NCI-H345 treated with DMSO at 0.1 percent for 48 hours (cell line): ENCODE results near the gene RBM6.
"Not testable (repeated sequence)": the region's sequence is repeated elsewhere in the genome, so short reads cannot be mapped to it uniquely, and the experiment has no call there.

Source experiments
- DNase-seq: peaks from one replicate; lab custom pipeline; 2025; ENCODE audit not compliant: unreplicated experiment; lab: John Stamatoyannopoulos, UW

RBM6 gene

DNA sequence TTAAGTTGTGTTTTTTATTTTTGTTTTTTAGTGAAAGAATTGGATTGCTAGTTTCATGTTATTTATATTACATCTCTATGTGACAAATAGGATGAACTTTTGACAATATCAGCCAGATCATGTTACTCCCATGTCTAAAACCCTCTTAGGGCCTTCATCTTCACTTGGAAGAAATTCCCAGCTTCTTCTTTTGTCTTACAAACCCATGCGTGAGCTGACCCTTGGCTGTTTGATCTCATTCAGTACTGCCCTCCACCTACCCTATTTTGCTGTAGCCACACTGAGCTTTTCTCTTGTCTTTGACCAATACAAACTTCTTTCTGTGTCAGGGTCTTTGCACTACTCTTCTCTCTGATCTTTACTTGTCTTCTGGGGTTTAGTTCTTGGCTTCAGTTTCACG lies 37.0 kb downstream of the RBM6 start:
- DNase-seq = no peak

DNA sequence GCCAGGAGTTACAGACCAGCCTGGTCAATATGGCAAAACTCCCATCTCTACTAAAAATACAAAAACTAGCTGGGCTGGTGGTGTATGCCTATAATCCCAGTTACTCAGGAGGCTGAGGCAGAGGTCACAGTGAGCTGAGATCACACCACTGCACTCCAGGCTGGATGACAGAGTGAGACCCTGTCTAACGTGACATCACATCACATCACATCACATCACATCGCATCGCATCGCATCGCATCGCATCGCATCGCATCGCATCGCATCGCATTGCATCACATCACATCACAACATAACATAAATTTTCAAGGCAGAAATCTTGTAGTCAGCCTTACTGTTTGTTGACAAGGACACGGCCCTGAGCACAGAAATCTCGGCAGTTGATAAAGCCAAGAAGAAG lies 44.4 kb downstream of the RBM6 start:
- DNase-seq = no peak

DNA sequence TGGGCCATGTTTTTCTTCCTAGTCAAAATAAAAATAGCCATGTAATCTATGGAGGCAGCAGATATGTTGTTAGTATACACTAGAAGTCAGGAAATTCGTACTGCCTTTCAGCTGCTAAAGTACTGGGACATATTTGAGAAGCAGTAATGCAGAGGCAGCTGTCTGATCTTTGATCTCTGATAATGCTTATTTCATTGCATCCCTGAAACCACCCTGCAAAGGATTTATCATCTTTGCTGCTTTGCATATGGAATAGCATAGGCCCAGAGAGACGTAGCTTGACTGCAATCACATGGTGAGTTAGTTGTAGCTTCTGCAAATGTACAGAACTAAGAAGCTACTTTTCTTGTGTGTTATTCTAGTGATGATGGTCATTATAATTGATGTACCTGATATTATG lies 52.4 kb downstream of the RBM6 start:
- no peak for DNase-seq

DNA sequence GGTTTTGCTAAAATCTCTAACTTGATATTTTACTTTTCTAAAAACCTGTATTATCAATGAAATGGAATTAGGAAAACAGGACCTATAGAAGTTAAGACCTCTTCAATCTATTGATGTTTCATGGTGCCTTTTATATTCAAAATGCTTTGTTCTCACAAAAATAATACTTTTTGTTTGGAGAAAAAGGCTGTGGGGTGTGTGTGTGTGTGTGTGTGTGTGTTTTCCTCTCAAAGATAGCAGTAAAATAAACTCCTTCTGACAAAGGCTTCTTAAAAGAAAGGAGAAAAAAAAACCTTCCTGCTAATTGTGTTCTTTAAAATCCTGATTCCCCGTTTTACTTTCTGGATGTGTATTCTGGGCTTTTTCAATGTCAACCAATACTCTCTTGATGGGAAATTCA lies 54.5 kb downstream of the RBM6 start:
- DNase-seq = no peak

- no peak for DNase-seq
Measured at GRCh38 chr3:49996016-49996415, 56.1 kb downstream of the RBM6 start.

- no peak for DNase-seq
Measured at GRCh38 chr3:49997862-49998261, 57.9 kb downstream of the RBM6 start.

DNA sequence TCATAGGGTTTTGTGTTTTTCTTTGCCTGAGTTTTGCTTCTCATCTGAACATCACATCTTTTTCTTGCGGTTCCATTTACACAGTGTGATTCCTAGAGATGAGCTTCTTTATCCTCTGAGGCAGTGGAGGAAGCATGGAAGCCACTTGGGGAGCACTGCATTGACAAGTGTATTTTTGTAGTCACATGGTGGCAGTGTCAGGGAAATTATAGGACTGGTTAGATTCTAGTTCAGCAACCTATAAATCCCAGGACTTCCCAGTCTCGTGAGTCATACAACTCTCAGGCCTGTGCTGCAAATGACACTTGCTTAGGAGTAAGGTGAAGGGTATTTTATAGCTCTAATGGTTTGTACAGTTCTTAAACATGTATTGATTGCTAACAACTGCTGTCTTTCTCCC lies 58.4 kb downstream of the RBM6 start:
- no peak for DNase-seq

GRCh38 chr3:50001511-50001910 lies 61.6 kb downstream of the RBM6 start:
- no peak for DNase-seq

GRCh38 chr3:50003216-50003615 lies 63.3 kb downstream of the RBM6 start:
- no peak for DNase-seq

- no peak for DNase-seq
Measured at GRCh38 chr3:50003824-50004223, 63.9 kb downstream of the RBM6 start.

GRCh38 chr3:50008931-50009330 lies 69.0 kb downstream of the RBM6 start:
- no peak for DNase-seq

DNA sequence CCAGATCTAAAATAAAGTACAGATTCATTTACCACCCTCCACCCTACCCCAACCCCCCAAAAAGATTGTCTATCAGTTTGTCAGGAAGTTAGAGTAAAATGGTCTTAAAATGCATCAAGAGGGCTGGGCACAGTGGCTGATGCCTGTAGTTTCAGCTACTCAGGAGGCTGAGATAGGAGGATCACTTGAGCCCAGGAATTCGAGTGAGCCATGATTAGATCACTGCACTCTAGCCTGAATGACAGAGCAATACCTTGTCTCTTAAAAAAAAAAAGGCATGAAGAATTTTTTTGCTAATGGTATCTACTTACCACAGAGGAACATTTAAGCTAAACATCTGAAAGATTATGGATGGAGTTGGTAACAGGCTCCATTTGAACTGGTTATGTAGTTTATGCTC lies 71.0 kb downstream of the RBM6 start:
- DNase-seq = no peak

DNA sequence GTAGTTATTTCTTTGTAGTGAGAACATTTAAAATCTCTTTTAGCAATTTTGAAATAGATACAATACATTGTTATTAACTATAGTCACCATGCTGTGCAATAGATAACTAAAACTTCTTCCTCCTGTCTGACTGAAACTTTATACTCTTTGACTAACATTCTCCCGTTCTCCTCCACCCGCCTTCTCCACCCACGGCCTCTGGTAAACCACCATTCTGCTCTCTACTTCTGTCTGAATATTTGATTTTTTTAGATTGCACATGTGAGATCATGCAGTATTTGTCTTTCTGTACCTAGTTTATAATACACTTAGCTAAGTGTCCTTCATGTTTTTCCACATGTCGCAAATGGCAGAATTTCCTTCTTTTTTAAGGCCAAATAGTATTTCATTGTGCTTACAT lies 76.0 kb downstream of the RBM6 start:
- no peak for DNase-seq

- DNase-seq = no peak
Measured at GRCh38 chr3:50028346-50028745, 88.4 kb downstream of the RBM6 start.

- DNase-seq = not testable (repeated sequence)
Measured at GRCh38 chr3:50031201-50031600, 91.3 kb downstream of the RBM6 start.

DNA sequence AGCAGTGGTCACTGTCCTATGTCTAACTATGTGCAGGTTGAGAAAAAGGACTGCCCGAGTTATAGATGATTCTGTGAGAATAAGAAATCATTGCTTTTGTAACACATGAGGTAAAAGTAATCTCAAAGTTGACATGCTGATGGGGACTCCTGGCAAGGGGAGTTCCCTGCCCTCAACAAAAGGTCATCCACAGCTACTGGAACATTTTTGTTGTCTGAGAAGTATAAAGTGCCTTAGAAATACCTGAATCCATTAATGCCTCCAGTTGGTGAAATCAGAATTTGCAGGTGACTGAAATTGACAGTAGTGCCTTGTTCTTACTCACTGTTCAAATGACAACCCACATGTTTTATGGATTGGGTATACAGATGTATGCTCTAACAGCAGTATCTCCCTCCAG lies 105.0 kb downstream of the RBM6 start:
- no peak for DNase-seq

- no peak for DNase-seq
Measured at GRCh38 chr3:50047426-50047825, 107.5 kb downstream of the RBM6 start.

DNA sequence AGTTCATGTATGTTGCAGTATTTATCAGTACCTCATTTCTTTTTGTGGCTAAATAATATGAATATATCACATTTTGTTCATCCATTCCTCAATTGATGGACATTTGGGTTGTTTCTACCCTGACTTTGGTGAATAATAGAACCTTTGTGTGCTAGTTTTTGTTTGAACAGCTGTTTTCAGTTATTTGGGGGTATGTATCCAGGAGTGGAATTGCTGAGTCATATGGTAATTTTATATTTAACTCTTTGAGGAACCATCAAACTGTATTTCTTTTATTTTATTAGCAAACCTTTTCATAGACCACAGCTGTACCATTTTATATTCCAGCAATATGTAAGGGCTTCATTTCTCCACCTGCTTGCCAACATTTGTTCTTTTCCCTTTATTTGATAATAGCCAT lies 110.4 kb downstream of the RBM6 start:
- no peak for DNase-seq

DNA sequence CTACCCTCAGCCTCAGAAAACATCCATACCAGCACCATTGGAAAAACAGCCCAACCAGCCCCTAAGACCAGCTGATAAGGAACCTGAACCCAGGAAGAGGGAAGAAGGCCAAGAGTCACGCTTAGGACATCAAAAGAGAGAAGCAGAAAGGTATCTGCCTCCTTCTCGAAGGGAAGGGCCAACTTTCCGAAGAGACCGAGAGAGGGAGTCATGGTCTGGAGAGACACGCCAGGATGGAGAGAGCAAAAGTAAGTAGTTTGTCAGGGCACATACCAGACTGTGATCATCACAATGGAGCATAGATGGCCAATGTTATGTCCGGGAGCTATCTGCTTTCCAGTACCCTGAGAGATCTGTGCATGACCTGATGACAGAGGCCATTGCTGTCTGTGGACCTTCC lies 117.8 kb downstream of the RBM6 start:
- no peak for DNase-seq

- no peak for DNase-seq
Measured at GRCh38 chr3:50068134-50068533, 128.2 kb downstream of the RBM6 start.

DNA sequence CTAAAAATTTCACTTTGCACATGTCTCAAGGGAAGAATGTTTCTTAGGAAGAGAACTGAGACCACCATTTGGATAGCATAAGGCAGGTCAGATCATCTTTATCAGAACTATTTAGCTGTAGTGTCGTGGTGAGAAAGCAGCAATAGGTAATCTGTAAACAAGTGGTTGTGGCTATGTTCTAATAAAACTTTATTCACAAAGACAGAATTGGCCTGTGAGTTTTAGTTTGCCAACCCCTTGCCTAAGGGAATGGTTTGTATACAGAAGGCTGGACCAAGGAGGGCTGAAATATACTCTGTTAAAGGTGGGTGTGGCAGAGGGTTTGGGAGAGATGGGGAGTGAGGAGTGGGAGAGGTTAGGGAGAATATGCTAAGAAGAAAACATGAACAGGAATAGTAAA lies 138.1 kb downstream of the RBM6 start:
- DNase-seq = no peak

DNA sequence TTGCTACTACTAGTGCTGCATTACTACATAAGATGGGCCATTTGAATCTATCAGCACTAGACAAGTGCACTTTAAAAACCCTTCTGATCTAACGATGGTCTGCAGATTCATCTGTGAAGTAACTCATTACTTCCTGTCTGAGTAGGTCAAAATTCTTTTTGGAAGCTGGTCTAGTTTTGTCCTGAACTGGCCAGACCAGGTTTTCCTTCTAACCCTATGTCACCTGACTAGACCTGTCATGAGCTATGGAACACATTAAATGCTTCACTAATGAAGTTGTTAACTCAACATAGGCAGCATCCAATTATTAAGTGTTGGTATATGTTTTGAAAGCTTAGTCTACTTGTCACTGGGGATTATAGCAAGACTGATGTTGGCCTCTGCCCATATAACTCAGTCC lies 138.7 kb downstream of the RBM6 start:
- DNase-seq = no peak

- not testable (repeated sequence) for DNase-seq
Measured at GRCh38 chr3:50084951-50085350, 145.0 kb downstream of the RBM6 start.
